GM19025 (cell line): Measurements from ENCODE around the gene KIF15.

ENCODE experiments used
- ATAC-seq: cut with Tn5 transposase; IDR thresholded peaks from one replicate; pipeline ENCODE4 v1.9.1; 2021; ENCODE audit warnings: mild to moderate bottlenecking, low read depth, moderate library complexity; ENCODE audit not compliant: unreplicated experiment

KIF15 gene

DNA sequence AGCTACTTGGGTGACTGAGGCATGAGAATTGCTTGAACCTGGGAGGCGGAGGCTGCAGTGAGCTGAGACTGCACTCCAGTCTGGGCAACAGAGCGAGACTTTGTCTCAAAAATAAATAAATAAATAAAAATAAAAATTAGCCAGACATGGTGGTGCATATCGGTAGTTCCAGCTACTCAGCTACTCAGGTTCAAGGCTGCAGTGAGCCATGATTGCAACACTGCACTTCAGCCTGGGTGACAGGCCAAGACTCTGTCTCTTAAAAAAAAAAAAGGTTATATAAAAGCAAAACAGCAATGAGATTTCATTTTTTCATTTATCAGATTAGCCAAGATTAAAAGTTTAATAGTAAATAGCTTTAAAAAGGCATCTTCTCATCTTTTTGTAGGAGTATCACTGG, 115.7 kb downstream of the KIF15 start:
- ATAC-seq, result no peak

DNA sequence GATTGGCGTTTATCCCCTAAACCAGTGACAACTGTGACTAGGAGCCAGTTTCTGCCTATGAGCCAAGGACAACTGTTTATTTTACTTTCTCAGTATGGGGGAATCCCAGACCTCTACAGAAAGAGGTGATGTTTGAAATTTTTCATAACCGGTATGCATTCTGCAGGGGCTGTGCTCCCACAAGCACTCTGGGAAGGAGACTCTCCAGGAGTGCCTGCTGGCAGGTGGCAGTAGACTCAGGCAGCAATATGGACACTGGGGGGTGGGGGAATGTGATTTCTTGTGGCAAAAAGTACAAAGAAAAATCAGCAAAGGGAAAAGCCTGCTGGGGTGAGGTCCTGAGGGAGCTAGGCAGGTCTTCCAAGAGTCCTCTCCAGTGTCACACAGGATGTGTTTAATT, 118.7 kb downstream of the KIF15 start:
- ATAC-seq, result no peak

DNA sequence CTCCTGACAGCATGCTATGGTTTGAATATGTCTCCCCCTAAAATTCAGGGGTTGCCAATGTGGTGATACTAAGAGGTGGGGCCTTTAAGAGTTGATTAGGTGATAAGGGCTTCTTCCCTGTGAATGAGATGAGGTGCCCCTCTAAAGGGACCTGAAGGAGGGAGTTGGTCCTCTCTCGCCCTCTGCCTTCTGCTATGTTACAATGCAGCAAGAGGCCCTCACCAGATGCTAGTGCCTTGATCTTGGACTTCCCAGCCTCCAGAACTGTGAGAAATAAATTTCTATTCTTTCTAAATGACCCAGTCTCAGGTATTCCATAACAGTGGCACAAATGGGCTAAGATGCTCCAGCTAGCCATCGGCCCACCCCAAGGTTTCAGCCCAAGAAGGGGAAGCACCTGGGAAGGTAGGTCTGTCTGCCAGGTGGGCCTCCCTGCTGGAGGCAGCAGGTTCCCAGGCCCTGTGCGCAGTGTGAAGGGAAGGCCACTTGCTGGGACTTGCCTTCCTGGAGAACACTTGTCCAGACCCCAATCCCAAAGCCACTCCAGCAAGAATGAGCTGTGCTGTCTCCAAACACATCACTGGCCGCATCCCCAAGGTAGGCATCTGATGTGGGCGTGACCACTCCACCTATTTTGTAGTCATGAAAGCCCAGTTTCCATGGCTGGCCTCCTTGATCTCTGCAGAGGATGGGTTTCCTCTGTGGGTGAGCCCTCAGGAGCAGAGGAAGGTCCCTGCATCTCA, 121.8 kb downstream of the KIF15 start:
- no peak for ATAC-seq

DNA sequence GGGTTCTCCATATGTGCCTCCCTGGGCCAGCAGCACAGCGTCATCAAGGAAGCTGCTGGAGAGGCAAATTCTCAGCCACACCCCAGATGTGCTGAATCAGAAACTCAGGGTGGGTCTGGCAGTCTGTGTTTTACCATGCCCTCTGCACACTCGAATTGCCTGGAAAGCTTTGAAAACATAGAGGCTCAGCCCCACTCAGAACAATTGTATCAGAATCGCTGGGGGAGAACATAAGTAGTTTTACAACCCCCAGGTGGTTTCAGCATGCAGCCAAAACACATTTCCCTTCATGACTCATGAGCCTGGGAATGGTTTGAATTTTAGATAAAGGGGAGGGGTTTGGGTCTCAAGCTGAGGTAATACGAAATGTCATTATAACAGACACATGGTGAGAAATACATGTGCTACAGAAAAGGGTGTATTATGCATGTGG, 122.4 kb downstream of the KIF15 start:
- no peak for ATAC-seq

DNA sequence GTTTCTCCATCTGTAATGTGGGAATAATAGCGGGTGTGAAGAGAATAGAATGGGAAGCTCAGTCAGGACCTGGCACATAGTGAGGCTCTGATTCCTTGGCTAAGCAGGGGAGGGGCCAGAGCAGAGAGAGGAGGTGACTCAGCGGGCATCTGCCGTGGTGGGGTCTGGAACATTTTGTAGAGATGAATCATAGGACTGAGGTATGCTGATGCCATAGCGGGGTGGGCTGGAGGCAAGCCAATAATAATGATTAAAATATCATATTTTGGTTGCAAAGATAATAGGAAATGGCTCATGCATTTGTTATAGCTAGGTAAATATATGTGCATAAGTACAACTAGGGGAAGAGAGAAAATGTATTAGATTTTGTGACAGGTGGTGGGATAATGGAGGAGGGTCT, 124.0 kb downstream of the KIF15 start:
- no peak for ATAC-seq

DNA sequence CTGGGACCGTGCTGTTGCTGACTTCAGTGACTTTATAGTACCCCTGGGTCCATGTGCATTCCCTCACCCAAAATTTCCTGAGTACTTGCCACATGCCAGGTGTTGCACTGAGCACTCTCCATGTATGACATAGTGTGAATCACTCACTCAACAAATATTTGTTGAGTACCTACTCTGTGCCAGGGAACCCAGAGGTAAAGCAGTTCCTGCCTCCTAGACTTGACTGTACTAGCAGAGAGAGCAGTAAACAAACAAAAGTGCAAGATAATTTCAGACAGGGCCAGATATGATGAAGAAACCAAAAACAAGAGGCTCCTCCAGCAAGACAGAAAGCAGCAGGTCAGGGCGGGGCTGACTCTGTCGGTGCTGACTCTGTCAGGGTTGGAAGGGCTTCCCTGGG, 125.0 kb downstream of the KIF15 start:
- ATAC-seq, result no peak

DNA sequence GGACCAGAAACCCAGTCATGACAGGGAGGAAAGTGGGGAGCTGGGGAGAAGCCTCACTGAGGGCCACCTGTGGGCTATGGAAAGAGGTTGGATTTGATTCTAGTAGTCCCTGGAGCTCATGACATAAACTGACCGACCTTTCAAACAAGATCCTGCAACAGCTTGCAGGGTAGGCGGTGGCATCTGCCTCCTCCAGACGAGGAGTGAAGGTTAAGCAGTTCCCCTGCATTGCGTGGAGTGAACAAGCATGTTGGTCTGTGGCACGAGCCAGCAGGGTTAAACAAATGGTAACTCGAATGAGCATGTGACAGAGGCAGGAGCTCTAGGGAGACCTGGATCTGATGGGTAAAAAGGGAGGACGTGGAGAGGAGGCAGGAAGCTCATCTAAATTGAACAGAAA, 125.5 kb downstream of the KIF15 start:
- no peak for ATAC-seq

DNA sequence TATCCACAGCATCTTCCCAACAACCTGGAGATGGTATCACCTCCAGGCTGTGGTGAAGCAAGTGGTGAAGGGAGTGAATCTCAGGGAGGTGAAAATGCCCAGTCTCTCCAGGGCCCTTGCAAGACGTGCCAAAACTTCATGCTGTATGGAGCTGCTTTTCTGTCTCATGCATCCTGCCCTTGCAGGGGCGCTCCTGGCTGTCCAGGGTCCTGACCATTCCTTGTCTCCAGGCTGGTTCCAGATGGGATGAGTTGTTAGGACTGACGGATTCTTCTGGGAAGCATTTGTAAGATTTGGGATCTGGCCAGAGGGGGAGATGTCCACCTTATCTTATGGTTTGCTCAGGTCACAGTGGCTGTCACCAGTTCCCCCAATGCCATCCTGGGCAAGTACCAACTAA, 128.7 kb downstream of the KIF15 start:
- ATAC-seq, result no peak

DNA sequence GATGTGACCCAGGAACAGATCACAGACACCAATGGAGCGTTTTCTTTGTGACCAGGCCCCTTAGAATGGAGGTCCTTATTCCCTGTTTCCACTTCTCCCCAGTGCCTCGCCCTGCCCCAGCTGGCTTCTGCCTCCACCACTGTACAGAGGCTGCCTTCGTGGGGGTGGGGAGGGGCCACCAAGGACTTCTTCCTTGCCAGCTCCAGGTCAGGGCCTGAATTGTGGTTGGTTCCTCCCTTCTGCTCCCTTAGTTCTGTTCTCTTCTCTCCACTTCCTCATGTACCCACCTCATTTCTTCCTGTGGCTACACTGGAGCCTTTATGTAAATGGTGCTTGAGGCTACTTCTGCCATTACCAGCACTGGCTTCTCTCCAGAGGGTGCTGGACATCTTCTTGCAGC, 129.3 kb downstream of the KIF15 start:
- ATAC-seq, result no peak

DNA sequence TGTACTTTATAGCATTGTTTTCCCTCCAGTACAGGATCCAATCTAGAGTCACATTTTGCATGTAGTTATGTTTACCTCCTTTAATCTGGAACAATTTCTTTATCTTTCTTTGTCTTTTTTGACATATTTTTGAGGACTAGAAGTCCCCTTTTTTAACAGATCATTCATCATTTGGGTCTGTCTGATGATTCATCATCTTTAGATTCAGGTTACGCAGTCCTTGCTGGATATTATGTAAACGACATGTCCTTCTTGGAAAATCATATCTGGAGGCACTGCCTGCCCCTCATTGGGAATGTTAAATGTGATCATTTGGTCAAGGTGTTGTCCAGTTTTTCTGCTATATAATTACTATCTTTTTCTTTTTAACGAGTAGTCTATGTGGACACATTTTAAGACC, 131.1 kb downstream of the KIF15 start:
- no peak for ATAC-seq

DNA sequence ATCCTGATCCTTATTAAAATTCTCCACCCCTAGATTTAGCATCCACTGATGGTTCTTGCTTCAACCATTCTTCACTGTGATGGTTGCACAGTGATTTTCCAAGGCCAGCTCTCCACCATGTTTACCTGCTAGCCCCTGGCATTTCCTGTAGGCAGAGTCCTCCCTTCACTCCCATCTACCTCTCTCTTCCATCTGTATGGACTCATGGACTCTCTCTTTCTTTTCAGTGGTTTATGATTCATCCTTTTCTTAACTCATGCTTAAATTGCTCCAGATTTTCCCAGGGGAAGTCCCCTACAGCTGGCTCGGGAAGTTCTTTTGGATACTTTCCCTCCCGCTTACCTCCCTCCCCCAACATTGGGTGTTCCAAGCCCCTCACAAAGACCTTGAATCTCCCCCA, 131.5 kb downstream of the KIF15 start:
- no peak for ATAC-seq

DNA sequence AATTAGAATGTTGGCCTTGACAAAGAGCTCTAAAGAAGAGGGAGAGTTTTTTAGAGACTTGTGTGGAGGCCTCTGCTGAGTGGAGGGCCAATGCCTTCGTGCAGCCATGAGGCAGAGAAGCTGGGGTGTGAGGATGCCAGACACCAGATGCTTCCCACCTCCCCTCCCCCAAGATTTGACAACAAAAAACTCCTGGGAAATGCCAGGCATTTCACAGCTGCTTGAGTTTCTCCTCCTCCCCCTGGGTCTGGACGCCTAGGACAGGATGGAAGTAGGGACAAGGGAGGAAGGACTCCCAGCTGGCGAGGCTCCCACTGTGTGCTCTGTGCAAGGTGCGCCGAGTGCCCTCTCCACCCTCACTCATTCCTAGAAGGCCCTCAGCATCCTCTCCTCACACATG, 132.9 kb downstream of the KIF15 start:
- no peak for ATAC-seq

DNA sequence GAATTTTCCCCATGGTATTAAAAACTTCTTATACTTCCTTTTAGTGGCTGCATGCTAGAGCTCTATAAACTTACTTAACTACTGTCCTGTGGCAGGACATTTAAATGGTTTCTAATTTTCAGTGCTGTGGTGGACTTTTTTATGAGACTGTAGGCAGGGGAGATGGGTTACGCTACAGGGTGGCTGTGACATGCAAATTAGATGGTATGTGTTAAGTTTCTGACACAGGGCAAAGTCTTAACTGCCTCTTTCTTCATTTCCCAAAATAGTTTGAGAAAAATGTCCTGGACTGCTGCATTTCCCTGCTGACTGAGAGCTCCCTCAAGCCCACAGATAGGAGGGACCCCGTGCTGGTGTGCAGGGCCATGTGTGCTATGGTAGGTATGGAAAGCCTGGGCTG, 134.8 kb downstream of the KIF15 start:
- ATAC-seq, result no peak

DNA sequence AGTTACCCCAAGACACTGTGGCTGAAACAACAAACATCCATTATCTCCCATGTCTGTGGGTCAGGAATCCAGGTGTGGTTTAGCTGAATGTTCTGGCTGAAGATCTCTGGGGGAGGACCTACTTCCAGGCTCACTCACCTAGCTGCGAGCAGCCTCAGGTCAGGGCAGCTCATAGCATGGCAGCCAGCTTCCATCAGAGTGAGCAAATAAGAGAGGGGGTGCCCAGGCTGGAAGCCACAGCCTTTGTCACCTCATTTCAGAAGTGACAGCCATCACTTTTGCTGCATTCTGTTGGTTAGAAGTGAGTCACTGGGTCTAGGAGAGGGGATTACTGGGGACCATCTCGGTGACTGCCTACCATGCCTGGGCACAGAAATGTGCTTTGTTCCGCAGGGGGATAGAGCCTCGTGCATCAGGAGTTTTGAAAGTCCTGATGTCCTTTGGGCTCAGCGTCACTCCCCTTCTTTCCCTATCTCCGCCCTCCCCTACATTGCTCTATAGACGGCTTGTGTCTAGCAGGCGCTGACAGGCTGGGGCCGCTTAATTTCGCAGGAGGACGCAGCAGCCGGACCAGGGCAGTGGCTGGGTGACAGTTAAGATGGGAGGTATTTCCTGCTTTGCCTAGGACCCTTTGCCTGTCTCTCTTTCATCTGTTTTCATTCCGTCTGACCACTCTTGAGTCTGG, 138.2 kb downstream of the KIF15 start:
- ATAC-seq, result no peak

DNA sequence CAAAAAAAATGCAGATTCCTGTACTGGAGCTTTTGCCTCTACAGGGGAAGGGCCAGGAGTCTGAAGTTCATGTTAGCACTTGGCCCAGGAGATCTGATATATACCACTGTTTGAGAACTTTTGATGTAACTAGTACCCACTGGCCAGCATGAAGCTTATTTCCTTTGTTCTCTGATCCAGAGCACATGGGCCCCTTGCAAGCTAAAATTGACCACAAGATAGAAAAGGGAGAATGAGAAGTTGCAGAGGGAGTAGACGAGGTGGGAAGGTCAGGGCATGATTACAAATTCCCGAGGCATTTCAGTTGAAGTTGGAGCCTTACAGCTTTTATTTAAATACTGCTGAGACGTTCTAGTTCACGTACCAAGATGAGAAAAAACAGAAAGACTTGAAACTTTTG, 141.0 kb downstream of the KIF15 start:
- ATAC-seq, result no peak
